Neural cell (in vitro differentiated cells): Measurements from ENCODE around the gene ZMYM2.

Source experiments
- EP300 ChIP-seq: fragments of 450-650 bp; conservative IDR thresholded peaks from 2 replicates; pipeline ENCODE4 v1.6.1; 2014; ENCODE audit warnings: antibody characterized with exemption, mild to moderate bottlenecking, moderate library complexity; ENCODE audit not compliant: poor library complexity, severe bottlenecking
- EZH2 ChIP-seq: fragments of 200-600, 300-800 bp; shearing (Covaris generic), sonication (generic); IDR thresholded peaks from 2 replicates; pipeline ENCODE4 v1.6.1; 2014; ENCODE audit warnings: antibody characterized with exemption, low read length, borderline replicate concordance, mild to moderate bottlenecking; ENCODE audit not compliant: insufficient read depth, poor library complexity, severe bottlenecking
- MXI1 ChIP-seq: fragments of 450-650 bp; conservative IDR thresholded peaks from 2 replicates; pipeline ENCODE4 v1.6.1; 2014; ENCODE audit warnings: antibody characterized with exemption, mild to moderate bottlenecking; ENCODE audit not compliant: poor library complexity, severe bottlenecking
- POLR2AphosphoS5 ChIP-seq: IDR thresholded peaks from 2 replicates; pipeline ENCODE4 v1.6.1; 2012
- RAD21 ChIP-seq: fragments of 450-650 bp; conservative IDR thresholded peaks from 2 replicates; pipeline ENCODE4 v1.6.1; 2014; ENCODE audit warnings: antibody characterized with exemption, mild to moderate bottlenecking, moderate library complexity
- SMC3 ChIP-seq: fragments of 450-650 bp; conservative IDR thresholded peaks from 2 replicates; pipeline ENCODE4 v1.6.1; 2014; ENCODE audit warnings: antibody characterized with exemption, mild to moderate bottlenecking, moderate library complexity; ENCODE audit not compliant: poor library complexity
- TAF1 ChIP-seq: IDR thresholded peaks from 2 replicates; pipeline ENCODE4 v1.6.1; 2012; ENCODE audit warnings: low read depth
- TF ChIP-seq, protein P1 (sequence below): fragments of 450-650 bp; IDR thresholded peaks from 2 replicates; pipeline ENCODE4 v1.5.1; 2014; ENCODE audit warnings: antibody characterized with exemption, mild to moderate bottlenecking, moderate library complexity; ENCODE audit not compliant: poor library complexity, severe bottlenecking
- TF ChIP-seq, protein P2 (sequence below): IDR thresholded peaks from 2 replicates; pipeline ENCODE4 v1.6.1; 2012; ENCODE audit warnings: borderline replicate concordance

DNA sequence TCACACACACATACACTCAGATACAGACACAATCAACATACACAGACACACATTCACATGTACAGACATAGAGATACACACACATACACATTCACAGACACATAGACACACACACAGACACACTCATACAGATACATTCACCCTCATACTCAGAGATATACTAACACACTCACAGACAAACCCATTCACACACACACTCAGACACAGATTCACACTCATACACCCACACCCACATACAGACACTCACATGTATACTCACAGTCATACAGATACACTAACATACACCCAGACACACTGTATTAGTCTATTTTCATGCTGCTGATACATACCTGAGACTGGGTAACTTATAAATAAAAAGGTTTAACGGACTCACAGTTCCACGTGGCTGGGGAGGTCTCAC, 171.5 kb downstream of the ZMYM2 start:
- TF ChIP-seq, protein P1, sequence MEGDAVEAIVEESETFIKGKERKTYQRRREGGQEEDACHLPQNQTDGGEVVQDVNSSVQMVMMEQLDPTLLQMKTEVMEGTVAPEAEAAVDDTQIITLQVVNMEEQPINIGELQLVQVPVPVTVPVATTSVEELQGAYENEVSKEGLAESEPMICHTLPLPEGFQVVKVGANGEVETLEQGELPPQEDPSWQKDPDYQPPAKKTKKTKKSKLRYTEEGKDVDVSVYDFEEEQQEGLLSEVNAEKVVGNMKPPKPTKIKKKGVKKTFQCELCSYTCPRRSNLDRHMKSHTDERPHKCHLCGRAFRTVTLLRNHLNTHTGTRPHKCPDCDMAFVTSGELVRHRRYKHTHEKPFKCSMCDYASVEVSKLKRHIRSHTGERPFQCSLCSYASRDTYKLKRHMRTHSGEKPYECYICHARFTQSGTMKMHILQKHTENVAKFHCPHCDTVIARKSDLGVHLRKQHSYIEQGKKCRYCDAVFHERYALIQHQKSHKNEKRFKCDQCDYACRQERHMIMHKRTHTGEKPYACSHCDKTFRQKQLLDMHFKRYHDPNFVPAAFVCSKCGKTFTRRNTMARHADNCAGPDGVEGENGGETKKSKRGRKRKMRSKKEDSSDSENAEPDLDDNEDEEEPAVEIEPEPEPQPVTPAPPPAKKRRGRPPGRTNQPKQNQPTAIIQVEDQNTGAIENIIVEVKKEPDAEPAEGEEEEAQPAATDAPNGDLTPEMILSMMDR: no peak
- TF ChIP-seq EP300: no peak
- TF ChIP-seq POLR2AphosphoS5: no peak
- no peak for TF ChIP-seq TAF1
- TF ChIP-seq, protein P2, sequence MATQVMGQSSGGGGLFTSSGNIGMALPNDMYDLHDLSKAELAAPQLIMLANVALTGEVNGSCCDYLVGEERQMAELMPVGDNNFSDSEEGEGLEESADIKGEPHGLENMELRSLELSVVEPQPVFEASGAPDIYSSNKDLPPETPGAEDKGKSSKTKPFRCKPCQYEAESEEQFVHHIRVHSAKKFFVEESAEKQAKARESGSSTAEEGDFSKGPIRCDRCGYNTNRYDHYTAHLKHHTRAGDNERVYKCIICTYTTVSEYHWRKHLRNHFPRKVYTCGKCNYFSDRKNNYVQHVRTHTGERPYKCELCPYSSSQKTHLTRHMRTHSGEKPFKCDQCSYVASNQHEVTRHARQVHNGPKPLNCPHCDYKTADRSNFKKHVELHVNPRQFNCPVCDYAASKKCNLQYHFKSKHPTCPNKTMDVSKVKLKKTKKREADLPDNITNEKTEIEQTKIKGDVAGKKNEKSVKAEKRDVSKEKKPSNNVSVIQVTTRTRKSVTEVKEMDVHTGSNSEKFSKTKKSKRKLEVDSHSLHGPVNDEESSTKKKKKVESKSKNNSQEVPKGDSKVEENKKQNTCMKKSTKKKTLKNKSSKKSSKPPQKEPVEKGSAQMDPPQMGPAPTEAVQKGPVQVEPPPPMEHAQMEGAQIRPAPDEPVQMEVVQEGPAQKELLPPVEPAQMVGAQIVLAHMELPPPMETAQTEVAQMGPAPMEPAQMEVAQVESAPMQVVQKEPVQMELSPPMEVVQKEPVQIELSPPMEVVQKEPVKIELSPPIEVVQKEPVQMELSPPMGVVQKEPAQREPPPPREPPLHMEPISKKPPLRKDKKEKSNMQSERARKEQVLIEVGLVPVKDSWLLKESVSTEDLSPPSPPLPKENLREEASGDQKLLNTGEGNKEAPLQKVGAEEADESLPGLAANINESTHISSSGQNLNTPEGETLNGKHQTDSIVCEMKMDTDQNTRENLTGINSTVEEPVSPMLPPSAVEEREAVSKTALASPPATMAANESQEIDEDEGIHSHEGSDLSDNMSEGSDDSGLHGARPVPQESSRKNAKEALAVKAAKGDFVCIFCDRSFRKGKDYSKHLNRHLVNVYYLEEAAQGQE: no peak
- TF ChIP-seq RAD21: no peak
- TF ChIP-seq EZH2: no peak
- no peak for TF ChIP-seq MXI1
- no peak for TF ChIP-seq SMC3
